Endothelial cell of umbilical vein (primary cell): ENCODE results near the gene FOSL2. TPM values are rescaled to one million over a fixed set of nuclear protein-coding genes. Genes with fewer than 3 reads are reported as not detected.

Source experiments
- BruUV-seq: library from RNA; stranded (reverse); fragments of 400-500 nt; replicated peaks from 2 replicates; lab custom pipeline; 2021; lab: Mats Ljungman, UMichigan
- CTCF ChIA-PET: fragments of 300-600, 350-600 bp; sonication (Branson Sonifier 250); formaldehyde crosslinking; loops from one replicate; lab custom pipeline; 2021; ENCODE audit warnings: antibody characterized with exemption, inconsistent platforms; lab: Charles Lee
- POLR2A ChIA-PET: fragments of 300-600, 350-600 bp; sonication (Branson Sonifier 250); formaldehyde crosslinking; loops from one replicate; lab custom pipeline; 2021; ENCODE audit warnings: antibody characterized with exemption, inconsistent platforms; lab: Charles Lee
- DNase-seq: peaks from one replicate; pipeline ENCODE4 v3.0.0-alpha.2; 2011; ENCODE audit warnings: low read depth, low spot score
- FAIRE-seq: peaks from 2 replicates; lab custom pipeline; 2011; peaks lifted over from hg19 to GRCh38; lab: Jason Lieb, UNC
- H2AFZ ChIP-seq: 2 replicates; pipeline ENCODE4 v1.6.0; 2012; ENCODE audit warnings: low read depth, low read length, control low read depth, inconsistent platforms
- H3K27ac ChIP-seq: 2 replicates; pipeline ENCODE4 v1.5.1; 2011; ENCODE audit warnings: low read depth, mild to moderate bottlenecking, control low read depth, low read length, moderate library complexity; ENCODE audit not compliant: insufficient read depth
- H3K27me3 ChIP-seq, 2 experiments: 2 replicates each; pipeline versions ENCODE4 v1.6.0 to v1.6.1; 2011; ENCODE audit warnings: low read length in 2 of 2, mixed read lengths in 1 of 2; ENCODE audit not compliant: control insufficient read depth in 2 of 2, insufficient read depth in 2 of 2
- H3K36me3 ChIP-seq, 2 experiments: 2 replicates in 1 of 2; 3 replicates in 1 of 2; pipeline ENCODE4 v1.5.1; 2011; ENCODE audit warnings: low read length in 2 of 2, mild to moderate bottlenecking in 1 of 2, moderate library complexity in 1 of 2; ENCODE audit not compliant: control insufficient read depth in 2 of 2, insufficient read depth in 2 of 2; ENCODE audit errors: extremely low read depth in 1 of 2
- H3K4me1 ChIP-seq: 3 replicates; pipeline ENCODE4 v1.5.1; 2011; ENCODE audit warnings: mild to moderate bottlenecking, low read length; ENCODE audit not compliant: control insufficient read depth, insufficient read depth; ENCODE audit errors: extremely low read depth
- H3K4me2 ChIP-seq: 2 replicates; pipeline ENCODE4 v1.6.1; 2011; ENCODE audit warnings: low read length, control low read depth, mixed read lengths; ENCODE audit not compliant: insufficient read depth
- H3K4me3 ChIP-seq, 3 experiments: fragments of 200-600 bp in 1 of 3; sonication (generic), shearing (Covaris generic) in 1 of 3; replicated peaks in 1 of 3; 2 replicates each; pipeline ENCODE4 v1.5.1; 2011 to 2016; ENCODE audit warnings: control low read depth in 3 of 3, low read length in 3 of 3, mild to moderate bottlenecking in 2 of 3, inconsistent platforms in 1 of 3, low read depth in 1 of 3, moderate library complexity in 1 of 3; ENCODE audit not compliant: insufficient read depth in 1 of 3
- H3K79me2 ChIP-seq: 2 replicates; pipeline ENCODE4 v1.6.0; 2012; ENCODE audit warnings: low read length, inconsistent platforms; ENCODE audit not compliant: control insufficient read depth, insufficient read depth
- H3K9ac ChIP-seq: replicated peaks from 2 replicates; pipeline ENCODE3; 2011; ENCODE audit warnings: low read length, control low read depth; ENCODE audit not compliant: insufficient read depth; ENCODE audit errors: extremely low read depth
- H3K9me1 ChIP-seq: replicated peaks from 3 replicates; pipeline ENCODE4 v1.6.0; 2011; ENCODE audit warnings: mild to moderate bottlenecking, low read length; ENCODE audit not compliant: control insufficient read depth, insufficient read depth; ENCODE audit errors: extremely low read depth
- H3K9me3 ChIP-seq: replicated peaks from 2 replicates; pipeline ENCODE4 v1.5.1; 2012; ENCODE audit warnings: low read length, inconsistent platforms; ENCODE audit not compliant: control insufficient read depth, insufficient read depth
- H4K20me1 ChIP-seq: replicated peaks from 2 replicates; pipeline ENCODE3; 2011; ENCODE audit warnings: mild to moderate bottlenecking, low read length; ENCODE audit not compliant: control insufficient read depth, insufficient read depth; ENCODE audit errors: extremely low read depth
- EZH2 ChIP-seq: IDR thresholded peaks from 2 replicates; pipeline ENCODE4 v1.6.1; 2012; ENCODE audit warnings: borderline replicate concordance, low read depth, mild to moderate bottlenecking, moderate library complexity, low read length, inconsistent platforms; ENCODE audit not compliant: severe bottlenecking
- FOS ChIP-seq: IDR thresholded peaks from 2 replicates; pipeline ENCODE4 v1.6.1; 2011; ENCODE audit warnings: mild to moderate bottlenecking, low read length, moderate library complexity, borderline replicate concordance; ENCODE audit not compliant: insufficient read depth
- GATA2 ChIP-seq: IDR thresholded peaks from 2 replicates; pipeline ENCODE4 v1.7.0; 2011; ENCODE audit warnings: low read depth, mild to moderate bottlenecking, moderate library complexity, mixed read lengths, low read length; ENCODE audit not compliant: insufficient read length, insufficient read depth
- JUN ChIP-seq: IDR thresholded peaks from 2 replicates; pipeline ENCODE4 v1.6.1; 2011; ENCODE audit warnings: borderline replicate concordance, low read depth; ENCODE audit not compliant: insufficient read length, insufficient read depth
- MYC ChIP-seq: IDR thresholded peaks from one replicate; pipeline ENCODE4 v1.6.1; 2011; ENCODE audit warnings: mild to moderate bottlenecking, low read depth, low read length
- POLR2A ChIP-seq: IDR thresholded peaks from 2 replicates; pipeline ENCODE4 v1.6.1; 2012; ENCODE audit warnings: low read depth, mild to moderate bottlenecking, control low read depth, low read length
- POLR2AphosphoS5 ChIP-seq: IDR thresholded peaks from 2 replicates; pipeline ENCODE4 v1.6.1; 2012; ENCODE audit warnings: low read depth, mild to moderate bottlenecking, control low read depth, low read length, moderate library complexity; ENCODE audit not compliant: insufficient read depth
- dilution Hi-C: fragments of 300-500 bp; cut with MboI; formaldehyde crosslinking; loops from one replicate; pipeline ENCODE4 v1.15.0; 2019; ENCODE audit warnings: low sequenced_read_pairs; ENCODE audit not compliant: extremely low pct_ligation_motif_present
- intact Hi-C: fragments of 100-400 bp; cut with micrococcal nuclease; formaldehyde crosslinking; loops from one replicate; pipeline ENCODE4 v1.10.0; 2022
- polyA plus RNA-seq, 4 experiments: library from polyadenylated mRNA; depleted of rRNA in 3 of 4; stranded (reverse) in 3 of 4; unstranded in 1 of 4; fragments of >200 nt; gene quantifications; 2 replicates each; pipeline versions ENCODE4 v1.2.1 to v1.2.3, GENCODE V29; 2011 to 2012; ENCODE audit warnings: missing spikeins in 1 of 4
- total RNA-seq: library from RNA; stranded (reverse); gene quantifications from 2 replicates; pipeline ENCODE4 v1.2.3, GENCODE V29; 2021
- TF ChIP-seq, protein P1 (sequence below): IDR thresholded peaks from 2 replicates; pipeline ENCODE4 v1.6.1; 2011; ENCODE audit not compliant: insufficient read depth, insufficient read length
- TF ChIP-seq, protein P2 (sequence below), 2 donors: IDR thresholded peaks; 1 replicate in 1 of 2; 2 replicates in 1 of 2; pipeline ENCODE4 v1.5.1; 2011; ENCODE audit warnings: low read length in 2 of 2, mild to moderate bottlenecking in 2 of 2, moderate library complexity in 2 of 2, control low read depth in 1 of 2, inconsistent platforms in 1 of 2, low read depth in 1 of 2; ENCODE audit not compliant: insufficient read depth in 1 of 2; ENCODE audit errors: extremely low read depth in 1 of 2

FOSL2 gene
- total and polyA plus RNA-seq, 2 donors (not counting 3 experiments of a cell fraction or from before 2014, with no cell fraction given) = 43.9 to 85.3 TPM

DNA sequence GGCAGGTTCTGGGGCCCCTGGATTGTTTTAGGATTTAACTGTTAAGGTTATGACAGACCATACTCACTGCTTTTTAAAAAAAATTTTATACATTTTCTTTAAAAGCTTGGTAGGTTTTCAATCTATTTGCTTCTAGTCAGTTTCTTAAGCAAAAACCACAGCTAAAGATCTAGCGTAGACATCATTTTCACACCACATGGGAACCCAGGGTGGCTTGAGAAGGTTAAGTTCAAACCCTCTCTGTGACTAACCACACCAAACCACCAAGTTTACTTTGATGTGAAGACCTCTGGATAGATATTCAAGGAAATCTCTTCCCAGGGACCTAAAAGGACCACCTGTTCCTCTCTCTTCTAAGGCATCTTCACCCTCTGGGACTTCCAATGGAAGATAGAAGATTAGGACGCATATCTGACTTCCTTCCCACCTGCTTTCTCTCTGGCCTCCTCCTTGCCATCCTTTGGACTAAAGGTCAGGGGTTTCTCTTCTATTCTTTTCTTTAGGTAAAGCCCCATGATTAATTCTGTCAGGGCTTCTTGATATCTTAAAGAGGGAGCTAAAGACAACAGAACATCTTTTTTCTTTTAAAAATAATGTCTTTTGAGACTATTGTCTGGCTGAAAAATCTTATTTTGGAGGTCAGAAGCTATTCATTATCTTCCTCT lies 32.3 kb downstream of the FOSL2 start:
- CTCF ChIA-PET = interaction anchor here (1.6 kb wide), 1 partner anchor 11 kb away, joined by 5 read pairs; no protein-coding TSS in a partner anchor
- TSS peak; percentile 8 for BruUV-seq

More for the DNA sequence above, 32.3 kb downstream of the FOSL2 start:
- intact Hi-C loops (no loop called here), dilution Hi-C loops (loop anchor here (25.0 kb wide), 1 partner anchor 688 kb away; no protein-coding TSS in a partner anchor)
- H3K27me3 ChIP-seq = no peaks in the 10 kb centered on the region
- no peaks in the 10 kb centered on the region for H3K9me1 ChIP-seq
- DNase-seq (no peak), FAIRE-seq (no peak)
- no peaks in the 10 kb centered on the region for H4K20me1 ChIP-seq
- peaks cover 14% of the 10 kb centered on the region for H3K4me1 ChIP-seq
- no peaks in the 10 kb centered on the region for H3K79me2 ChIP-seq
- no peak overlapping the region for H3K9ac ChIP-seq
- no peak overlapping the region for H3K4me3 ChIP-seq
- POLR2A ChIA-PET = no interaction called here
- H3K27ac ChIP-seq = no peak overlapping the region
- H3K36me3 ChIP-seq = peaks cover 0 to 5% of the 10 kb centered on the region in 2 experiments
- TF ChIP-seq GATA2 = no peak
- TF ChIP-seq JUN = no peak
- TF ChIP-seq, protein P1, sequence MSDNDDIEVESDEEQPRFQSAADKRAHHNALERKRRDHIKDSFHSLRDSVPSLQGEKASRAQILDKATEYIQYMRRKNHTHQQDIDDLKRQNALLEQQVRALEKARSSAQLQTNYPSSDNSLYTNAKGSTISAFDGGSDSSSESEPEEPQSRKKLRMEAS = no peak
- no peak for TF ChIP-seq EZH2
- no peak for TF ChIP-seq FOS
- no peak for TF ChIP-seq POLR2A
- TF ChIP-seq, protein P2, sequence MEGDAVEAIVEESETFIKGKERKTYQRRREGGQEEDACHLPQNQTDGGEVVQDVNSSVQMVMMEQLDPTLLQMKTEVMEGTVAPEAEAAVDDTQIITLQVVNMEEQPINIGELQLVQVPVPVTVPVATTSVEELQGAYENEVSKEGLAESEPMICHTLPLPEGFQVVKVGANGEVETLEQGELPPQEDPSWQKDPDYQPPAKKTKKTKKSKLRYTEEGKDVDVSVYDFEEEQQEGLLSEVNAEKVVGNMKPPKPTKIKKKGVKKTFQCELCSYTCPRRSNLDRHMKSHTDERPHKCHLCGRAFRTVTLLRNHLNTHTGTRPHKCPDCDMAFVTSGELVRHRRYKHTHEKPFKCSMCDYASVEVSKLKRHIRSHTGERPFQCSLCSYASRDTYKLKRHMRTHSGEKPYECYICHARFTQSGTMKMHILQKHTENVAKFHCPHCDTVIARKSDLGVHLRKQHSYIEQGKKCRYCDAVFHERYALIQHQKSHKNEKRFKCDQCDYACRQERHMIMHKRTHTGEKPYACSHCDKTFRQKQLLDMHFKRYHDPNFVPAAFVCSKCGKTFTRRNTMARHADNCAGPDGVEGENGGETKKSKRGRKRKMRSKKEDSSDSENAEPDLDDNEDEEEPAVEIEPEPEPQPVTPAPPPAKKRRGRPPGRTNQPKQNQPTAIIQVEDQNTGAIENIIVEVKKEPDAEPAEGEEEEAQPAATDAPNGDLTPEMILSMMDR (IDR thresholded peaks at IDR 0.05; ENCODE audit: extremely low read depth in 1 of 2, insufficient read depth in 1 of 2, low read depth in 1 of 2, low read length in 2 of 2) = no peak
- TF ChIP-seq MYC = no peak
- no peak for TF ChIP-seq POLR2AphosphoS5
- H3K4me2 ChIP-seq = no peak overlapping the region
- no peaks in the 10 kb centered on the region for H3K9me3 ChIP-seq
- no peak overlapping the region for H2AFZ ChIP-seq
